Activated T-cell treated with anti-CD3 and anti-CD28 coated beads, Interleukin-2, amount 50 U/mL, for 1 hour (primary cell): ENCODE data around the gene METTL16.
"Not testable (repeated sequence)": the region's sequence is repeated elsewhere in the genome, so short reads cannot be mapped to it uniquely, and the experiment has no call there.

Experiments
- DNase-seq: peaks from one replicate; pipeline ENCODE4 v3.0.0-alpha.2; 2020

METTL16 gene

GRCh38 chr17:2447479-2447878 lies 64.2 kb downstream of the METTL16 start:
- DNase-seq: not testable (repeated sequence)

GRCh38 chr17:2445638-2446037 lies 66.0 kb downstream of the METTL16 start:
- DNase-seq: no peak

DNA sequence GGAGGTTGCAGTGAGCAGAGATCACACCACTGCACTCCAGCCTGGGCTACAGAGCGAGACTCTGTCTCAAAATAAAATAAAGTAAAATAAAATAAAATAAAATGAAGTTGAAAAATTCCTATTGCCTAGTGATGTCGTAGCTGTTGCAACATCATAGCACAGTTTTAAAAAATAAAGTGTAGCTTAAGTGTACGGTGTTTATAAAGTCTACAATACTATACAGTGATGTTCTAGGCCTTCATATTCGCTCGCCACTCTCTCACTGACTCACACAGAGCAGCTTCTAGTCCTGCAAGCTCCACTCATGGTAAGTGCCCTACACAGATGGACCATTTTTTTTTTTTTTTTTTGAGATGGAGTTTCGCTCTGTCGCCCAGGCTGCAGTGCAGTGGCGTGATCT lies 67.3 kb downstream of the METTL16 start:
- DNase-seq: no peak

GRCh38 chr17:2442166-2442565 lies 69.5 kb downstream of the METTL16 start:
- DNase-seq: no peak

DNA sequence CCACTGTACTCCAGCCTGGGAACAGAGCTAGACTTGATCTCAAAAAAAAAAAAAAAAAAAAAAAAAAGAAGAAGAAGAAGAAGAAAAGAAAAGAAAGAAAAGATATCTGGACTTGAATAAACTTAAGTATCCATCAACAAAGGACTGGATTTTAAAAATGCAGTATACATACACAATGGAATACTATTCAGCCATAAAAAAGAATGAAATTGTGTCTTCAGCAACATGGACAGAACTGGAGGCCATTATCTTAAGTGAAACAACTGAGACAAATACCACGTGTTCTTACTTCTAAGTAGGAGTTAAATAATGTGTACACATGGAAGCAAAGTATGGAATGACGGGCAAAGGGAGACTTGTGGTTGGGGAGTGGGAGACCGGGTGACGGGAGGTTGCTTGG lies 70.8 kb downstream of the METTL16 start:
- DNase-seq: no peak

DNA sequence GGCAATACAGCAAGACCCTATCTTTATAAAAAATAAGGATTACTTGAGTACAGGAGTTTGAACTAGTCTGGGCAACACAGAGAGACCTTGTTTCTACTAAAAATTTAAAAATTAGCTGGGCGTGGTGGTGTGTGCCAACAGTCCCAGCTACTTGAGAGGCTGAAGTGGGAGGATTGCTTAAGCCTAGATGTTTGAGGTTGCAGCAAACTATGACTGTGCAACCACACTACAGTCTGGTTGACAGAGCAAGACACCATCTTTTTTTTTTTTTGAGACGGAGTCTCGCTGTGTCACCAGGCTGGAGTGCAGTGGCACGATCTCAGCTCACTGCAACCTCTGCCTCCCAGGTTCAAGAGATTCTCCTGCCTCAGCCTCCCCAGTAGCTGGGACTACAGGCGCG lies 71.7 kb downstream of the METTL16 start:
- not testable (repeated sequence) for DNase-seq

DNA sequence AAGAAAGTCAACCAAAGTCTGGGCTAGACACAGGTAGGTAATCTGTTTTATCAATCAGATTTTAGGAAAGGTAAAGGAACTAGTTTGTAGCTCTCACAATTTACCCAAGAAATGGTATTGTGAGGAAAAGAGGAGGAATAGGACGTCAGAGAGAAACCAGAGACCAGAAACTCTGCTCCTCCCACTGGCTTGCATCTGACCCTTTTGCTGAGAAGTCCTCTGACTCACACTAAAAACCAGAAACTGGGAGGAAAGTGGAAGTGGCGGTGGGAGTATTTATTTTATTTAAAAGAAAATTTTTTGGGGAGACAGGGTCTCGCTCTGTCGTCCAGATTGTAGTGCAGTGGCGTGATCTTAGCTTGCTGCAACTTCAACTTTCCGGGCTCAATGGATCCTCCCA lies 72.9 kb downstream of the METTL16 start:
- no peak for DNase-seq

DNA sequence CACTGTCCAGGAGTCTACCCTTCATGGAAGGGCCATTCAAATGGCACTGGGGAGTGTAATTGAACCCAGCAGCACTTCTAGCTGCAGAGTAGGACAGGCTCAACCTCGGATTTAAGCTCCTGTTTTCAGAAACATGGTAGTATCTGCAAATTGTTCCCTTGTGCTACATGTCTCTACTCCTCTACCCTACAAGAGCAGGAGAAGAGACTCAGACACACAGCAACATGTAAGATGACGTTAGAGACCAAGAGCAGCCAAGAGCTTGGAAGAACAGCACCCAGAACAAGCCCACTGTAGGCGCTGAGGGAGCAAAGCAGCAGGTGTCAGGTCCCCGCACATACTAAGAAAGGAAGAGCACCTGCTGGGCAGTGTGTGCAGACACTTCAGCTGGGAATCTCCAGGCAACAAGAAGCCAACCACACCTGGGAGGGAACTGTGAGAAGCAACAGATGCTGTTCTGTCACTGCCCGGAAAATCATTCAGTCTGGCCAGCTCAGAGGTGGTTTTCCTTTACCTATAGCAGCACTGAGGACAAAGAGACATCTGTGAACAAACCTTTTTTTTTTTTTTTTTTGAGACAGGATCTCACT lies 75.3 kb downstream of the METTL16 start:
- DNase-seq: no peak

DNA sequence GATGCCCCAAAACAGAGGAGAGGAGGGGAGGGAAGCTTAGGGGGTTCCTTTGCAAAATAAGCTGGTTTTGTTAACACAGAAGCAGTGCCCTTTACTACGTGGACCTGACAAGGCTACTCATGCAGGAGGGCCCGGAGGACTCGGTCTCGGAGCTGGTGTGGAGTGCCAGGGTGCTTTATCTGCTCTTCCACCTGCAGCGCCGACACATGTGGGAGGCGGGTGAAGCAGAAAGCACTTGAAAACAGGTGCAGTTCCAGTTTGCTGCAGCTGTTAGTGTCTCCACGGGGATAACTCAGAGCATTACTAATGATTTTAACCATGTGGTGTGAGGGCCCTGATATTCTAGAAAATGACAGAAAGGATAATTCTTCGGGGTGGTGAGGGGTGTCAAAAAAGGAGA lies 75.8 kb downstream of the METTL16 start:
- no peak for DNase-seq

DNA sequence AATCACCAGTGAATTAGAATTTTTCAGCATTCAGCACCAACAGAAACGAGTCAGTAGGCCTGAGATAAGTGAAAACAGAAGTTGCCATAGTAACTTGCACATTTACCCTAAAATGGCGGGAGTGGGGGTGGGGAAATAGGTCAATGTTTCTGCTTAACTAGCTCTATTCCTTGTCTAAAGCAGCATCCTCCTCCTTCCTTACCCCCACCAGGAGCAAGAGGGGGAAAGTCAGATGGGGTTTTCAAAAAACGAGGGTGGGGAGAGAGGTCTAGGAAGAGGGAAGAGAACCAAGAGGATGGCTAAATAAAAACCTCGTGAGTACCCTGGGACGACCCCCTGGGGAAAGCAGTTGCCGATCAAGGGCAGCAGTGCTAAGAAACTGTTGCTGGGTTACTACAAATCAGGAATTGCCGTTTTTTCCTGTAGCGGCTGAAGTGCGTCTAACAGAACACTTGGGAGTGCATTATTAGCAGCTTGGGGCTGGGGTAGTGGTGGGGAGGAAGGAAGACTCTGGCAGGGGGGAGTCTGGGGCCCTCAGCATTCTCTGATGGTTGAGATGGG lies 76.4 kb downstream of the METTL16 start:
- no peak for DNase-seq

DNA sequence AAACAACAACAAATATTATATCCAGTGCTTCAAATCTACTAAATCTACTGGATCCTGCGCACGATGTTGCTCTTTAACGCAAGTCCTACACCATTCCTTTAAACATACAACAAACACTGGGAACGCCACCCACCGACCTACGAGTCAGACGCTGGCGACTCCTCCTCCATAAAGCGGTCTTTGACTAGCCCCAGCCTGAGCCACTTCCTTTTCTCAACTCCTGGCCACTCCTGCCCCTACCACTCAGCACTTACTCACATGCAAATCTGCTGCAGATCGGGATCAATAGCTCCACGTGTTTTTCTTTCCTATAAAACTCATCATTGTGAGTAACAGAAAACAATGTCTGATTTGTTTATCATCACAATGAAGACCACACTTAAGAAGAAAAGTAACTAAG lies 78.0 kb downstream of the METTL16 start:
- DNase-seq: no peak

DNA sequence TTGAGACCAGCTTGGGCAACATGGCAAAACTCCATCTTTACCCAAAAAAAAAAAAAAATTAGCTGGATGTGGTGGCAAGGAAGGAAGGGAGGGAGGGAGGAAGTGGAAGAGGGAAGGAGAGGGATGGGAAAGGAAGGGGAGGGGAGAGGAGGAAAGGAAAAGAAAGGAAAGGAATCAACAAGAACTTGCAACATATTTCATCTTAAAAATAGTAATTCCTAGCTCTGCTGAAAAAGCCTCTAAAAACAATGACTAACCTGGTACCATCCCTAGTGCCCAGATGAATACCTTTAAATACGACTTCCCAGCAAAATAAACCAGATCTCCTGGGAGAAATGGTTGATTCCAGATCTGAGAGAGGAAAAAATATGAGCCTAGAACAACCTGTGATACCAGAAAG lies 83.8 kb downstream of the METTL16 start:
- no peak for DNase-seq

- DNase-seq: no peak
Observed at GRCh38 chr17:2427215-2427614, 84.5 kb downstream of the METTL16 start.

DNA sequence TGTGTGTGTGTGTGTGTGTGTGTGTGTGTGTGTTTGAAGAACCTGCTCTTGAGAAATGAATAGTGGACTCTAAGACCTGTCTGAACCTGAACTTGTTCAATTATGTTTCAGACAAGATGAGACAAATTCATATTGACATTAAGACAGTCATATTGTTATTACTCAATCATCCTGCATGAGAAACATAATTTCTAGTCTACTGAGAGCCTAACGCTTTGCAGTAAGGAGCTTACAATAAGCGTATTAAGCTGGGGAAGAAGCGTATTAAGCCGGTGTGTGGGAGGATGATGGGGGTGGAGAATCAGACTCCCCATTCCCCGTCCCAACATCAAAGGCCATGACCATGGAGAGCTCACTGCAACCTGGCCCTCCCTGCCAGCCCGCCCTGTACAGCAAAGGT lies 88.4 kb downstream of the METTL16 start:
- no peak for DNase-seq

DNA sequence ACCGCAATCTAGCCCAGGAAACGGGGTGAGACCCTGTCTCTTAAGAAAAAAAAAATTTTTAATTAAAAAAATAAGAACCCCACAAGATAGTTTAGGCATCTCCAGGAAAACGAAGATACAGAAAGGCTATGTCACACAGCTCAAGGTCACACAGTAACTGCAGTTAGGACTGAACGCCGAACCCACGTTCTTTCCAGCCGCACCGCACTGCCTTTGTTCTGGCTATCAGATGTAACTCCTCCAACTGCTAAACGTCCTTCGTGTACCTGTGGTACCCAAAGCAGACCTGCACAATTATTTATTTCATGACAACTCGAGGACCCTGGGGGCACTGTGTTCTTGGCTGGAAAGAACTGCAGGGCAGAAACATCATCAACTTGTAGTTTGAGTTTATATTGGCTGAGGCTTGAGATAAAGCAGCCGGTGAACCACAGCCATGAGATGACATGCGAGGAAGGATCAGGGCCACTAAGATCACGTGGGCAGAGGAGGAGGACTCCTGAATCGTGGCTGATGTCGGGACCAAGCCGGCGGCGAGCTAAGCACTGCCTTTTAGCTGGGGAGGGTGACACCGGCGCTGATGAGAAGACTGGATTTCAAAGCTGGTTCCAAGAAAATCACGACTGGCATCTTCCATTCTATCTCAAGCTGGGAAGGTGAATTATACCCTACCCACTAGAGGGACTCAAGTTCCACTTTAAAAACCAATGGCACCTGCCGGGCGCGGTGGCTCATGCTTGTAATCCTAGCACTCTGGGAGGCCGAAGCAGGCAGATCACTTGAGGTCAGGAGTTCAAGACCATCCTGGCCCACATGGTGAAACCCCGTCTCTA lies 90.2 kb downstream of the METTL16 start:
- no peak for DNase-seq

DNA sequence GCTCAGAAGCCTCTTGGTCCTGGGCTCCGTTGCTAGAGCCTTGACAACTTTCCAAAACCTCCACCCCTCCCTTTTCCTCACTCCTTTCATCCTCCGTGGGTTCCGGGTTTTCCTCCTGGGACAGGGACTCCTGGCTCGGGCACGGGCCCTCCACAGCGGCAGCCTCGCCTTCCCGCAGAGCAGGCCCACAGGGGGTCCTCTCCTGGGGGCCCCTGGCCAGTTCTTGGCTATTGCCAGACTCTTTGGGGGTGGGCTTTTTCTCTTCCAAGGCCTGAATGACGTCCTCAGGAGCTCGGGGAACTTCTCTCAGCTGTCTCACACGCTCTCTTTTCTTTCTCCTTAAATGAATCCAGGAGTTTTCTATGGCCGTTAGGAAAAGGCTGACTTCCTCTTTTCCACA lies 91.5 kb downstream of the METTL16 start:
- DNase-seq: no peak

- DNase-seq: no peak
Observed at GRCh38 chr17:2419486-2419885, 92.2 kb downstream of the METTL16 start.

GRCh38 chr17:2418572-2418971 lies 93.1 kb downstream of the METTL16 start:
- no peak for DNase-seq

GRCh38 chr17:2416010-2416734 lies 95.5 kb downstream of the METTL16 start:
- peak; percentile 93 for DNase-seq

DNA sequence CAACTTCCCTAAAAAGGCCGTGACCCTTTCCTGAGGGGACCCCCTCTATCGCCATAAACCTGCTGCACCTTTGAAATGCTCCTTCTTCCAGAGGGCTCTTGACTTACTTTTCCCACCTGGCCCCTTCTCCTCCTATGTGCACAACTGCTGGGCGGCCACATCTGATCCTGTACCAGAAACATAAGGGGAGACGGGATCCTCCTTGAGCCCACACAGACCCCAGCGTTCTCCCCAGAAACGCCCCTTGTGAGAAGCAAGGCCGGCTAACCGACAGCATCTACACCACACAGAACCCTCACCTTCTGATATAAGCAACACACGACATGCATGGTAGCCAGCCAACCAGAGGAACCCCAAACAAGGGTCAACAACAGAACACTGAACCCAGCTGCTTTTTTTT lies 96.6 kb downstream of the METTL16 start:
- no peak for DNase-seq

GRCh38 chr17:2414446-2415064 lies 97.1 kb downstream of the METTL16 start:
- DNase-seq: no peak

DNA sequence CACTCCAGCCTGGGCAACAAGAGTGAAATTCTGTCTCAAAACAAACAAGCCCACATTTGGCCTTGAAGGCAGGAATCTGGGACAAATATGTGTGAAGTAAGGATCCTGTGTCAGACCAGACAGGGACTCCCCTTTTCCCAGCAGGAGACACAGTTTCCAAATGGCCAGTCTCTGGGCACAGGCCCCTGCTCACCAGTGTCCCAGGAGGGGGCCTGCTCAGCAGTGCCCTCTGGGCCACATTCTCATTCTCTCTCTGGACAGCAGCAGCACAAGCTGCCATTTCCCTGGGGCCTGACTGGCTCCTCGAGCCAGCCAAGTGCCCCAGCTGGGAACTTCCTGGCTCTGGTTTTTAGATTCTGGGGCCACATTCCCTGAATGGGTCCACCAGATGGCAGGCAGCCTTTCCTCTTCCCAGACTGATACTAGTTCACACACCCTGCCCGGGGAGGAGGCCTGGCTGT lies 99.1 kb downstream of the METTL16 start:
- DNase-seq: no peak

DNA sequence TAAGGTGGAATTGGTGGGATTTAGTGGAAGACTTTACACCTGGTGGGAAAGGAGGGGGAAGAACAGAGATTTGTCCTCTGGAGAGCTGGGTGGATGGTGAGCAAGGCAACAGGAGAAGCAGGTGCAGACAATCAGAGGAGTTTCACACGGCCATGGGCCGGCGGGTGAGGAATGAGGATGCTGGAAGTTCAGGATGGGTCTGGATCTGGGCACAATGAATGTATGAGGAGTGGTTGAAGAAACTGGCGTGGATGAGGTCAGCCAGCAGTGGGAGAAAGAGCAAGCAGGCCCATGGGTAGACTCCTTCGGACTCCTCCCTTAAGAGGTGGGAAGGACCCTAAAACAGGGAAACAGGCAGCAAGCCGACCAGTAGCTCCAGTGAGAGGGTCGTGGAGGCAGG lies 100.7 kb downstream of the METTL16 start:
- DNase-seq: no peak
